CD14-positive monocyte (primary cell): ENCODE measurements around the gene DIDO1. TPM values are rescaled to one million over a fixed set of nuclear protein-coding genes. Genes with fewer than 3 reads are reported as not detected.

Experiments used
- DNase-seq, 3 donors: peaks; one replicate each; pipeline ENCODE4 v3.0.0-alpha.2; 2011 to 2022
- H2AFZ ChIP-seq: 2 replicates; pipeline ENCODE4 v1.6.0; 2012; ENCODE audit warnings: mild to moderate bottlenecking, low read depth, low read length, inconsistent platforms; ENCODE audit not compliant: insufficient read depth, poor library complexity, severe bottlenecking
- H3K27ac ChIP-seq, 2 donors: 1 replicate in 1 of 2; 2 replicates in 1 of 2; pipeline ENCODE4 v1.5.1; 2012 to 2013; ENCODE audit warnings: low read length in 2 of 2, control low read depth in 1 of 2, inconsistent platforms in 1 of 2, low read depth in 1 of 2, mild to moderate bottlenecking in 1 of 2
- H3K27me3 ChIP-seq, 2 donors: one replicate each; pipeline versions ENCODE4 v1.6.0 to v1.6.1; 2011 to 2013; ENCODE audit warnings: low read length in 2 of 2; ENCODE audit not compliant: control insufficient read depth in 2 of 2, insufficient read depth in 2 of 2
- H3K36me3 ChIP-seq, 2 donors: replicated peaks in 1 of 2; 1 replicate in 1 of 2; 2 replicates in 1 of 2; pipeline versions ENCODE4 v1.5.1 to v1.6.1; 2012 to 2013; ENCODE audit warnings: low read length in 2 of 2, control low read depth in 1 of 2, inconsistent platforms in 1 of 2, mild to moderate bottlenecking in 1 of 2; ENCODE audit not compliant: insufficient read depth in 2 of 2, control insufficient read depth in 1 of 2
- H3K4me1 ChIP-seq, 2 donors: 1 replicate in 1 of 2; 2 replicates in 1 of 2; pipeline versions ENCODE4 v1.5.1 to v1.6.1; 2012 to 2013; ENCODE audit warnings: low read length in 2 of 2, control low read depth in 1 of 2, inconsistent platforms in 1 of 2, mild to moderate bottlenecking in 1 of 2, moderate library complexity in 1 of 2; ENCODE audit not compliant: insufficient read depth in 2 of 2, control insufficient read depth in 1 of 2
- H3K4me2 ChIP-seq: replicated peaks from 2 replicates; pipeline ENCODE3; 2012; ENCODE audit warnings: low read length, moderate library complexity, mild to moderate bottlenecking; ENCODE audit not compliant: poor library complexity, severe bottlenecking; ENCODE audit errors: extremely low read depth
- H3K4me3 ChIP-seq, 3 experiments: fragments of 200-600 bp in 1 of 3; sonication (generic) in 1 of 3; replicated peaks in 1 of 3; 1 replicate in 2 of 3; 2 replicates in 1 of 3; pipeline ENCODE4 v1.5.1; 2011 to 2013; ENCODE audit warnings: low read length in 3 of 3, mild to moderate bottlenecking in 3 of 3, control low read depth in 2 of 3, low read depth in 2 of 3, inconsistent platforms in 1 of 3, moderate library complexity in 1 of 3
- H3K79me2 ChIP-seq: 2 replicates; pipeline ENCODE4 v1.6.0; 2012; ENCODE audit warnings: mild to moderate bottlenecking, control low read depth, inconsistent platforms, low read length, moderate library complexity; ENCODE audit not compliant: insufficient read depth
- H3K9ac ChIP-seq: 2 replicates; pipeline ENCODE4 v1.6.0; 2017; ENCODE audit warnings: low read length, mild to moderate bottlenecking; ENCODE audit not compliant: insufficient read depth, poor library complexity, severe bottlenecking
- H3K9me3 ChIP-seq, 2 donors: replicated peaks in 1 of 2; 1 replicate in 1 of 2; 2 replicates in 1 of 2; pipeline versions ENCODE4 v1.5.1 to v1.6.1; 2012 to 2013; ENCODE audit warnings: low read length in 2 of 2, control low read depth in 1 of 2; ENCODE audit not compliant: control insufficient read depth in 1 of 2, insufficient read depth in 1 of 2
- H4K20me1 ChIP-seq: 2 replicates; pipeline ENCODE4 v1.6.0; 2012; ENCODE audit warnings: mild to moderate bottlenecking, low read length, control low read depth, moderate library complexity; ENCODE audit not compliant: insufficient read depth
- H3K27ac Mint-ChIP-seq, 7 donors: one replicate each; pipeline ENCODE4 v1.8.0; 2020; ENCODE audit warnings: mild to moderate bottlenecking in 7 of 7, mixed read lengths in 7 of 7, moderate library complexity in 6 of 7, inconsistent platforms in 2 of 7
- H3K27me3 Mint-ChIP-seq, 3 donors: one replicate each; pipeline ENCODE4 v1.8.0; 2021 to 2022; ENCODE audit warnings: low read depth in 3 of 3, mild to moderate bottlenecking in 3 of 3, mixed read lengths in 3 of 3, moderate library complexity in 3 of 3, inconsistent platforms in 1 of 3
- H3K36me3 Mint-ChIP-seq, 2 donors: one replicate each; pipeline ENCODE4 v1.8.0; 2020; ENCODE audit warnings: mixed read lengths in 2 of 2, inconsistent platforms in 1 of 2, mild to moderate bottlenecking in 1 of 2
- H3K4me1 Mint-ChIP-seq: one replicate; pipeline ENCODE4 v1.8.0; 2020; ENCODE audit warnings: mild to moderate bottlenecking, mixed read lengths
- H3K4me3 Mint-ChIP-seq, 2 donors: one replicate each; pipeline ENCODE4 v1.8.0; 2020; ENCODE audit warnings: mild to moderate bottlenecking in 2 of 2, mixed read lengths in 2 of 2, moderate library complexity in 1 of 2
- H3K9me3 Mint-ChIP-seq, 7 donors: one replicate each; pipeline ENCODE4 v1.8.0; 2020 to 2022; ENCODE audit warnings: mixed read lengths in 7 of 7, mild to moderate bottlenecking in 6 of 7, moderate library complexity in 6 of 7, inconsistent platforms in 2 of 7
- CTCF ChIP-seq: fragments of 200-600 bp; IDR thresholded peaks from one replicate; pipeline ENCODE4 v1.8.0; 2022; ENCODE audit warnings: antibody characterized with exemption, mild to moderate bottlenecking
- WGBS: methylation state at CpG from one replicate; pipeline ENCODE4 v1.1.5; 2013; ENCODE audit warnings: missing lambda C conversion rate; ENCODE audit not compliant: insufficient coverage; 5-methylcytosine and 5-hydroxymethylcytosine counted together
- intact Hi-C, 2 donors: fragments of 100-400 bp; cut with micrococcal nuclease; formaldehyde crosslinking; loops; one replicate each; pipeline versions ENCODE4 v1.15.0 to v1.15.1; 2023
- polyA plus RNA-seq, 3 donors: library from polyadenylated mRNA; depleted of rRNA in 1 of 3; unstranded in 2 of 3; stranded (reverse) in 1 of 3; fragments of 300-500 nt in 2 of 3; fragments of >200 nt in 1 of 3; fragmentation: Illumina TruSeq in 2 of 3; gene quantifications; 1 replicate in 2 of 3; 2 replicates in 1 of 3; pipeline ENCODE4 v1.2.3, GENCODE V29; 2012 to 2021

Gene DIDO1
- polyA plus RNA-seq, 3 donors, result 8.5 to 23.8 (median 12.9) TPM

- no peaks in the 10 kb centered on the region for H3K27me3 ChIP-seq
- intact Hi-C loops, result no loop called here
- H3K4me3 Mint-ChIP-seq, result no peak overlapping the region
- H3K4me1 Mint-ChIP-seq, result peaks cover 5% of the 10 kb centered on the region
- peaks cover 0 to 5% of the 10 kb centered on the region in 2 donors for H3K4me1 ChIP-seq
- no peak overlapping the region for H3K4me2 ChIP-seq
- WGBS, result 94% methylated on average over 3 of the region's 8 CpGs
- no peaks in the 10 kb centered on the region for H3K27me3 Mint-ChIP-seq
- H3K4me3 ChIP-seq, result no peak overlapping the region
- H3K27ac Mint-ChIP-seq, result no peak overlapping the region
- no peaks in the 10 kb centered on the region for H3K79me2 ChIP-seq
- peaks cover 50 to 71% of the 10 kb centered on the region in 2 donors for H3K36me3 Mint-ChIP-seq
- no peak overlapping the region for H2AFZ ChIP-seq
- no peak overlapping the region for H3K9ac ChIP-seq
- DNase-seq, result no peak
- peaks cover 60 to 74% of the 10 kb centered on the region in 2 donors for H3K36me3 ChIP-seq
- no peak for TF ChIP-seq CTCF
- no peak overlapping the region for H3K27ac ChIP-seq
- peaks cover 0 to 2% (median 0%) of the 10 kb centered on the region in 7 donors for H3K9me3 Mint-ChIP-seq
- H4K20me1 ChIP-seq, result peaks cover 34% of the 10 kb centered on the region
- no peaks in the 10 kb centered on the region for H3K9me3 ChIP-seq
These were observed 41.7 kb downstream of the DIDO1 start for GRCh38 chr20:62884556-62884955.

- Histone ChIP-seq H3K4me3 (no peak overlapping the region), H3K27ac (no peak overlapping the region), H3K79me2 (no peaks in the 10 kb centered on the region), H3K9me3 (no peaks in the 10 kb centered on the region), H3K27me3 (no peaks in the 10 kb centered on the region), H3K9ac (no peak overlapping the region), H2AFZ (no peak overlapping the region), H3K4me1 (no peaks in the 10 kb centered on the region), H3K4me2 (no peak overlapping the region), H3K36me3 (peaks cover 40 to 59% of the 10 kb centered on the region in 2 donors), H4K20me1 (peaks cover 24% of the 10 kb centered on the region)
- H3K9me3 Mint-ChIP-seq, result peaks cover 0 to 2% (median 0%) of the 10 kb centered on the region in 7 donors
- TF ChIP-seq CTCF, result no peak
- peaks cover 0 to 3% (median 3%) of the 10 kb centered on the region in 3 donors for H3K27me3 Mint-ChIP-seq
- H3K36me3 Mint-ChIP-seq, result peaks cover 31 to 53% of the 10 kb centered on the region in 2 donors
- DNase-seq, result no peak
- WGBS, result 98% methylated on average over 10 of the region's 15 CpGs
- peaks cover 3% of the 10 kb centered on the region for H3K4me1 Mint-ChIP-seq
- H3K27ac Mint-ChIP-seq, result no peak overlapping the region
- H3K4me3 Mint-ChIP-seq, result no peak overlapping the region
- intact Hi-C loops, result no loop called here
These were observed 43.9 kb downstream of the DIDO1 start for GRCh38 chr20:62882426-62882825.
